Measurements from ENCODE around the gene RNF144B.

DNA sequence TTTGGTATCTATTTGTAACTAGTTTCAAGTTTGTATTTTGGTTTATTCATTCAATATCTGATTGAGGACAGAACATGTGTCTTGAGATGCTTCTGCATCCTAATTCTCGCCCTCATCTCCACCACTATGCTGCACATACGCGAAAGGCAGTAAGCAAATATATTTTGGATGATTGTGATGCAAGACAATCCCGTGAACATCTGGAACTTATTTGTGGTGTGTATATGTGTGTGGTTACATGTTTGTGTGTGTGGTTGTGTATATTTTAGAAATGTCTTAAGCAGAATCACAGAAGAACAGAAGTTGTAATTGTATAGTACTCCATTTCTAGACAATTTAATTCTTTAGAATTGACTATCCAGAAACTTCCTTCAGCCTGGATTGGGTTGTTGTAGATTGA, 35.1 kb upstream of the RNF144B start:
- no peak for TF ChIP-seq POLR2A (IDR thresholded peaks at IDR 0.05; ENCODE audit: low read depth, low read length)
- TF ChIP-seq TAF1 (IDR thresholded peaks at IDR 0.05; ENCODE audit: low read depth, low read length): no peak

Measured in GM12891 (cell line).